Measurements from ENCODE around the gene ETS2.

The ETS2 gene

GRCh38 chr21:38777015-38777414 is 28.7 kb upstream of the ETS2 start:
- in situ Hi-C loops (cut with HindIII; ENCODE audit: low sequenced_read_pairs), result no loop called here

- in situ Hi-C loops (cut with HindIII; ENCODE audit: low sequenced_read_pairs), result no loop called here
Observed at GRCh38 chr21:38777531-38777930, 28.2 kb upstream of the ETS2 start.

- in situ Hi-C loops (cut with HindIII; ENCODE audit: low sequenced_read_pairs), result no loop called here
Observed at GRCh38 chr21:38780879-38781278, 24.9 kb upstream of the ETS2 start.

- in situ Hi-C loops (cut with HindIII; ENCODE audit: low sequenced_read_pairs), result no loop called here
Observed at GRCh38 chr21:38784458-38785266, 21.1 kb upstream of the ETS2 start.

- in situ Hi-C loops (cut with HindIII; ENCODE audit: low sequenced_read_pairs), result no loop called here
Observed at GRCh38 chr21:38785483-38785882, 20.2 kb upstream of the ETS2 start.

- in situ Hi-C loops (cut with HindIII; ENCODE audit: low sequenced_read_pairs), result no loop called here
Observed at GRCh38 chr21:38787016-38787415, 18.7 kb upstream of the ETS2 start.

GRCh38 chr21:38787461-38788274 is 18.1 kb upstream of the ETS2 start:
- in situ Hi-C loops (cut with HindIII; ENCODE audit: low sequenced_read_pairs), result no loop called here

- in situ Hi-C loops (cut with HindIII; ENCODE audit: low sequenced_read_pairs), result no loop called here
Observed at GRCh38 chr21:38788275-38788905, 17.3 kb upstream of the ETS2 start.

- in situ Hi-C loops (cut with HindIII; ENCODE audit: low sequenced_read_pairs), result no loop called here
Observed at GRCh38 chr21:38789275-38789674, 16.5 kb upstream of the ETS2 start.

GRCh38 chr21:38790059-38790458 is 15.7 kb upstream of the ETS2 start:
- in situ Hi-C loops (cut with HindIII; ENCODE audit: low sequenced_read_pairs), result no loop called here

- in situ Hi-C loops (cut with HindIII; ENCODE audit: low sequenced_read_pairs), result no loop called here
Observed at GRCh38 chr21:38790961-38791360, 14.8 kb upstream of the ETS2 start.

GRCh38 chr21:38792676-38793459 is 12.9 kb upstream of the ETS2 start:
- in situ Hi-C loops (cut with HindIII; ENCODE audit: low sequenced_read_pairs), result no loop called here

GRCh38 chr21:38793926-38794713 is 11.6 kb upstream of the ETS2 start:
- in situ Hi-C loops (cut with HindIII; ENCODE audit: low sequenced_read_pairs), result no loop called here

GRCh38 chr21:38794978-38795377 is 10.8 kb upstream of the ETS2 start:
- in situ Hi-C loops (cut with HindIII; ENCODE audit: low sequenced_read_pairs), result no loop called here

GRCh38 chr21:38795475-38795874 is 10.3 kb upstream of the ETS2 start:
- in situ Hi-C loops (cut with HindIII; ENCODE audit: low sequenced_read_pairs), result no loop called here

GRCh38 chr21:38796424-38796823 is 9.3 kb upstream of the ETS2 start:
- in situ Hi-C loops (cut with HindIII; ENCODE audit: low sequenced_read_pairs), result no loop called here

- in situ Hi-C loops (cut with HindIII; ENCODE audit: low sequenced_read_pairs), result no loop called here
Observed at GRCh38 chr21:38797470-38797869, 8.3 kb upstream of the ETS2 start.

- in situ Hi-C loops (cut with HindIII; ENCODE audit: low sequenced_read_pairs), result no loop called here
Observed at GRCh38 chr21:38798081-38798480, 7.6 kb upstream of the ETS2 start.

- in situ Hi-C loops (cut with HindIII; ENCODE audit: low sequenced_read_pairs), result no loop called here
Observed at GRCh38 chr21:38798481-38798882, 7.2 kb upstream of the ETS2 start.
